HepG2 (cell line): ENCODE measurements around the gene SELENOI. TPM values are rescaled to one million over a fixed set of nuclear protein-coding genes. Genes with fewer than 3 reads are reported as not detected.
A peak's percentile ranks its signal among the peaks of the same experiment; 100 is the strongest.

ENCODE experiments used
- ISX ChIP-seq: sonication (generic); formaldehyde crosslinking; conservative IDR thresholded peaks from 2 replicates; pipeline ENCODE4 v1.5.0; 2020; ENCODE audit warnings: missing genetic modification reagents
- NFATC3 ChIP-seq: sonication (generic); formaldehyde crosslinking; IDR thresholded peaks from 2 replicates; pipeline ENCODE4 v1.5.1; 2020; ENCODE audit warnings: mild to moderate bottlenecking, missing genetic modification reagents
- TARDBP ChIP-seq: sonication (generic); formaldehyde crosslinking; IDR thresholded peaks from 2 replicates; pipeline ENCODE4 v1.8.0; 2022; ENCODE audit warnings: mild to moderate bottlenecking, missing genetic modification reagents
- ZNF251 ChIP-seq: sonication (generic); formaldehyde crosslinking; IDR thresholded peaks from 2 replicates; pipeline ENCODE4 v1.9.0; 2021; ENCODE audit warnings: mild to moderate bottlenecking, missing genetic modification reagents
- ZNF260 ChIP-seq: sonication (generic); formaldehyde crosslinking; IDR thresholded peaks from 2 replicates; pipeline ENCODE4 v1.4.0; 2020; ENCODE audit warnings: missing genetic modification reagents, low read depth, mild to moderate bottlenecking, borderline replicate concordance
- ZNF747 ChIP-seq: sonication (generic); formaldehyde crosslinking; IDR thresholded peaks from 2 replicates; pipeline ENCODE4 v1.8.1; 2023; ENCODE audit warnings: missing genetic modification reagents, mild to moderate bottlenecking, borderline replicate concordance
- ZNF83 ChIP-seq: sonication (generic); formaldehyde crosslinking; IDR thresholded peaks from 2 replicates; pipeline ENCODE4 v1.4.0; 2020; ENCODE audit warnings: missing genetic modification reagents, mild to moderate bottlenecking, borderline replicate concordance
- polyA plus RNA-seq, 8 experiments: library from polyadenylated mRNA; depleted of rRNA in 3 of 8; stranded (reverse) in 7 of 8; unstranded in 1 of 8; fragments of >200 nt; fragmentation: Illumina TruSeq in 4 of 8; extraction: Trizol in 4 of 8; gene quantifications; 2 replicates each; pipeline versions ENCODE4 v1.2.1 to v1.2.3, GENCODE V29; 2011 to 2016; ENCODE audit warnings: low read depth in 4 of 8, missing spikeins in 1 of 8, mixed read lengths in 1 of 8; ENCODE audit not compliant: insufficient read depth in 1 of 8
- total RNA-seq, 5 experiments: library from RNA; depleted of rRNA; stranded (reverse); fragments of >200 nt; fragmentation: Illumina TruSeq; extraction: Trizol; gene quantifications; 2 replicates each; pipeline ENCODE4 v1.2.3, GENCODE V29; 2016; ENCODE audit warnings: low read depth in 1 of 5
- TF ChIP-seq, protein P1 (sequence below): sonication (generic); formaldehyde crosslinking; IDR thresholded peaks from 2 replicates; pipeline ENCODE4 v1.4.0; 2020; ENCODE audit warnings: mild to moderate bottlenecking, missing genetic modification reagents
- TF ChIP-seq, protein P2 (sequence below): sonication (generic); formaldehyde crosslinking; IDR thresholded peaks from 2 replicates; pipeline ENCODE4 v1.5.0; 2020; ENCODE audit warnings: missing genetic modification reagents
- TF ChIP-seq, protein P3 (sequence below), 2 experiments: fragments of 450-650 bp in 1 of 2; sonication (generic) in 1 of 2; formaldehyde crosslinking in 1 of 2; IDR thresholded peaks; 2 replicates each; pipeline versions ENCODE4 v1.6.1 to v1.8.0; 2016 to 2022; ENCODE audit warnings: antibody characterized with exemption in 1 of 2, mild to moderate bottlenecking in 1 of 2, missing genetic modification reagents in 1 of 2
- TF ChIP-seq, protein P4 (sequence below): sonication (generic); formaldehyde crosslinking; conservative IDR thresholded peaks from 2 replicates; pipeline ENCODE4 v1.4.0; 2020; ENCODE audit warnings: missing genetic modification reagents

Gene SELENOI
- total and polyA plus RNA-seq, 2 of the 13 experiments (the other 11 are each of a cell fraction or from before 2014, with no cell fraction given): 27.7 to 60.3 TPM

DNA sequence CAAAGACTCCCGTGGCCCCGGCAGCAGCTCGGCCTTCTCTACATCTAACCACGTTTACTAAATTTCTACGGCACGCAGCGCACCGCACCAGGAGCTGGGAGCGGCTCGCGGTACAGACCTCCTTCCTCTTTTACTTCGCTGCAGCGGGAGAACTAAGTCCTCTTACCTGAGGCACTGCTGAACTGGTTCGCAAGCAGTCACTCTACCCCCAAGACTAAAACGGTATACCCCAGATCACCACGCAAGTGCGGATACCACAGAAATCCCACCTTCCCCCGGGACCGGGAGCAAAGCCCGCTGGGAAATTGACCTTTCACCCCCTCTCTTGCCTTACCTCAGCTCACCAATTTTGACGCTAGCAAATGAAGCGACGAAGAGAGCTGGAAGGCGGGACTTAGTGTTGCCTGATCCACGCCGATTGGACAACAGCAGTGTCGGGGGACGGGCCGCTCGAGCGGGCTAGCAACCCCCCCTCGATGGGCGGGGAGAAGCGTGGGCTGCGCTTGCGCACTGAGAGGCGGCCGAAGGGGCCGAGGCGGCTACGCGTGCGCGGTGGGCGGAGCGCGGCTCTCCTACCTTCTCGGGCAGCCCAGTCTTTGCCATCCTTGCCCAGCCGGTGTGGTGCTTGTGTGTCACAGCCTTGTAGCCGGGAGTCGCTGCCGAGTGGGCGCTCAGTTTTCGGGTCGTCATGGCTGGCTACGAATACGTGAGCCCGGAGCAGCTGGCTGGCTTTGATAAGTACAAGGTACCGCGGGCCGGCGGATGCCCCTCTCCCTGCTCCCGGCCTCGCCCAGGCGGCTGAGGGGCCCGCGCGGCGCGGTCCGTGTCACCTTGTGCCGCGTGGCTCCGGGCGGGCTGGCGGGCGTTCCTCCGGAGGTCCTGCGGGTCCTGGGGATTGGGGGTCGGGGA, at the start of gene SELENOI (continued):
- TF ChIP-seq, protein P1, sequence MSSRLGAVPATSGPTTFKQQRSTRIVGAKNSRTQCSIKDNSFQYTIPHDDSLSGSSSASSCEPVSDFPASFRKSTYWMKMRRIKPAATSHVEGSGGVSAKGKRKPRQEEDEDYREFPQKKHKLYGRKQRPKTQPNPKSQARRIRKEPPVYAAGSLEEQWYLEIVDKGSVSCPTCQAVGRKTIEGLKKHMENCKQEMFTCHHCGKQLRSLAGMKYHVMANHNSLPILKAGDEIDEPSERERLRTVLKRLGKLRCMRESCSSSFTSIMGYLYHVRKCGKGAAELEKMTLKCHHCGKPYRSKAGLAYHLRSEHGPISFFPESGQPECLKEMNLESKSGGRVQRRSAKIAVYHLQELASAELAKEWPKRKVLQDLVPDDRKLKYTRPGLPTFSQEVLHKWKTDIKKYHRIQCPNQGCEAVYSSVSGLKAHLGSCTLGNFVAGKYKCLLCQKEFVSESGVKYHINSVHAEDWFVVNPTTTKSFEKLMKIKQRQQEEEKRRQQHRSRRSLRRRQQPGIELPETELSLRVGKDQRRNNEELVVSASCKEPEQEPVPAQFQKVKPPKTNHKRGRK (CRISPR knock-in tag): no peak
- 0 out of 2 replicates have a peak, but pooled peaks have one; percentile 34 for TF ChIP-seq ISX
- TF ChIP-seq ZNF251 (CRISPR knock-in tag): no peak
- TF ChIP-seq ZNF260 (CRISPR knock-in tag): no peak
- peak; percentile 94 for TF ChIP-seq NFATC3 (CRISPR knock-in tag)
- TF ChIP-seq TARDBP (CRISPR knock-in tag): peak; percentile 86
- peak; percentile 81; the same call in 1 of the 2 replicates for TF ChIP-seq ZNF747
- TF ChIP-seq ZNF83 (CRISPR knock-in tag): no peak; the same call in 1 of the 2 replicates
- TF ChIP-seq, protein P2, sequence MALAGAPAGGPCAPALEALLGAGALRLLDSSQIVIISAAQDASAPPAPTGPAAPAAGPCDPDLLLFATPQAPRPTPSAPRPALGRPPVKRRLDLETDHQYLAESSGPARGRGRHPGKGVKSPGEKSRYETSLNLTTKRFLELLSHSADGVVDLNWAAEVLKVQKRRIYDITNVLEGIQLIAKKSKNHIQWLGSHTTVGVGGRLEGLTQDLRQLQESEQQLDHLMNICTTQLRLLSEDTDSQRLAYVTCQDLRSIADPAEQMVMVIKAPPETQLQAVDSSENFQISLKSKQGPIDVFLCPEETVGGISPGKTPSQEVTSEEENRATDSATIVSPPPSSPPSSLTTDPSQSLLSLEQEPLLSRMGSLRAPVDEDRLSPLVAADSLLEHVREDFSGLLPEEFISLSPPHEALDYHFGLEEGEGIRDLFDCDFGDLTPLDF (CRISPR knock-in tag): peak; percentile 34
- TF ChIP-seq, protein P3, sequence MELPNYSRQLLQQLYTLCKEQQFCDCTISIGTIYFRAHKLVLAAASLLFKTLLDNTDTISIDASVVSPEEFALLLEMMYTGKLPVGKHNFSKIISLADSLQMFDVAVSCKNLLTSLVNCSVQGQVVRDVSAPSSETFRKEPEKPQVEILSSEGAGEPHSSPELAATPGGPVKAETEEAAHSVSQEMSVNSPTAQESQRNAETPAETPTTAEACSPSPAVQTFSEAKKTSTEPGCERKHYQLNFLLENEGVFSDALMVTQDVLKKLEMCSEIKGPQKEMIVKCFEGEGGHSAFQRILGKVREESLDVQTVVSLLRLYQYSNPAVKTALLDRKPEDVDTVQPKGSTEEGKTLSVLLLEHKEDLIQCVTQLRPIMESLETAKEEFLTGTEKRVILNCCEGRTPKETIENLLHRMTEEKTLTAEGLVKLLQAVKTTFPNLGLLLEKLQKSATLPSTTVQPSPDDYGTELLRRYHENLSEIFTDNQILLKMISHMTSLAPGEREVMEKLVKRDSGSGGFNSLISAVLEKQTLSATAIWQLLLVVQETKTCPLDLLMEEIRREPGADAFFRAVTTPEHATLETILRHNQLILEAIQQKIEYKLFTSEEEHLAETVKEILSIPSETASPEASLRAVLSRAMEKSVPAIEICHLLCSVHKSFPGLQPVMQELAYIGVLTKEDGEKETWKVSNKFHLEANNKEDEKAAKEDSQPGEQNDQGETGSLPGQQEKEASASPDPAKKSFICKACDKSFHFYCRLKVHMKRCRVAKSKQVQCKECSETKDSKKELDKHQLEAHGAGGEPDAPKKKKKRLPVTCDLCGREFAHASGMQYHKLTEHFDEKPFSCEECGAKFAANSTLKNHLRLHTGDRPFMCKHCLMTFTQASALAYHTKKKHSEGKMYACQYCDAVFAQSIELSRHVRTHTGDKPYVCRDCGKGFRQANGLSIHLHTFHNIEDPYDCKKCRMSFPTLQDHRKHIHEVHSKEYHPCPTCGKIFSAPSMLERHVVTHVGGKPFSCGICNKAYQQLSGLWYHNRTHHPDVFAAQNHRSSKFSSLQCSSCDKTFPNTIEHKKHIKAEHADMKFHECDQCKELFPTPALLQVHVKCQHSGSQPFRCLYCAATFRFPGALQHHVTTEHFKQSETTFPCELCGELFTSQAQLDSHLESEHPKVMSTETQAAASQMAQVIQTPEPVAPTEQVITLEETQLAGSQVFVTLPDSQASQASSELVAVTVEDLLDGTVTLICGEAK (IDR thresholded peaks at IDR 0.05): no peak
- TF ChIP-seq, protein P3 (CRISPR knock-in tag; IDR thresholded peaks at IDR 0.05): peak; percentile 86
- TF ChIP-seq, protein P4, sequence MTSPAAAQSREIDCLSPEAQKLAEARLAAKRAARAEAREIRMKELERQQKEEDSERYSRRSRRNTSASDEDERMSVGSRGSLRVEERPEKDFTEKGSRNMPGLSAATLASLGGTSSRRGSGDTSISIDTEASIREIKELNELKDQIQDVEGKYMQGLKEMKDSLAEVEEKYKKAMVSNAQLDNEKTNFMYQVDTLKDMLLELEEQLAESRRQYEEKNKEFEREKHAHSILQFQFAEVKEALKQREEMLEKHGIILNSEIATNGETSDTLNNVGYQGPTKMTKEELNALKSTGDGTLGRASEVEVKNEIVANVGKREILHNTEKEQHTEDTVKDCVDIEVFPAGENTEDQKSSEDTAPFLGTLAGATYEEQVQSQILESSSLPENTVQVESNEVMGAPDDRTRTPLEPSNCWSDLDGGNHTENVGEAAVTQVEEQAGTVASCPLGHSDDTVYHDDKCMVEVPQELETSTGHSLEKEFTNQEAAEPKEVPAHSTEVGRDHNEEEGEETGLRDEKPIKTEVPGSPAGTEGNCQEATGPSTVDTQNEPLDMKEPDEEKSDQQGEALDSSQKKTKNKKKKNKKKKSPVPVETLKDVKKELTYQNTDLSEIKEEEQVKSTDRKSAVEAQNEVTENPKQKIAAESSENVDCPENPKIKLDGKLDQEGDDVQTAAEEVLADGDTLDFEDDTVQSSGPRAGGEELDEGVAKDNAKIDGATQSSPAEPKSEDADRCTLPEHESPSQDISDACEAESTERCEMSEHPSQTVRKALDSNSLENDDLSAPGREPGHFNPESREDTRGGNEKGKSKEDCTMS (CRISPR knock-in tag): no peak
